Transverse colon (tissue), 4 donors: ENCODE measurements around the gene PHOX2A. TPM values are rescaled to one million over a fixed set of nuclear protein-coding genes. Genes with fewer than 3 reads are reported as not detected.
"Not testable (repeated sequence)": the region's sequence is repeated elsewhere in the genome, so short reads cannot be mapped to it uniquely, and the experiment has no call there.

Source experiments
- DNase-seq: peaks from one replicate; pipeline ENCODE4 v3.0.0-alpha.2; 2019
- H3K27ac ChIP-seq, 4 donors: fragments of 200-600 bp; sonication (generic); 2 replicates each; pipeline ENCODE4 v1.5.1; 2016 to 2018; ENCODE audit warnings: inconsistent platforms in 4 of 4
- H3K27me3 ChIP-seq: fragments of 200-600 bp; sonication (generic); 2 replicates; pipeline ENCODE4 v1.5.1; 2017; ENCODE audit warnings: inconsistent platforms
- H3K36me3 ChIP-seq, 4 donors: fragments of 200-600 bp; sonication (generic); 2 replicates each; pipeline ENCODE4 v1.5.1; 2017 to 2019; ENCODE audit warnings: inconsistent platforms in 4 of 4
- H3K4me1 ChIP-seq, 4 donors: fragments of 200-600 bp; sonication (generic); 2 replicates each; pipeline ENCODE4 v1.5.1; 2017 to 2020; ENCODE audit warnings: inconsistent platforms in 4 of 4
- H3K4me3 ChIP-seq, 4 donors: fragments of 200-600 bp; sonication (generic); 1 replicate in 1 of 4; 2 replicates in 3 of 4; pipeline versions ENCODE4 v1.5.1 to v1.6.1; 2017 to 2019; ENCODE audit warnings: inconsistent platforms in 4 of 4
- H3K9me3 ChIP-seq, 2 donors: fragments of 200-600 bp; sonication (generic); 2 replicates each; pipeline ENCODE4 v1.5.1; 2017 to 2019; ENCODE audit warnings: inconsistent platforms in 2 of 2
- CTCF ChIP-seq, 5 experiments: fragments of 200-600 bp in 3 of 5; fragments of 450-650 bp in 2 of 5; sonication (generic) in 3 of 5; IDR thresholded peaks; 1 replicate in 2 of 5; 2 replicates in 3 of 5; pipeline ENCODE4 v1.5.1; 2016 to 2017; ENCODE audit warnings: antibody characterized with exemption in 5 of 5, inconsistent platforms in 3 of 5, mild to moderate bottlenecking in 2 of 5, moderate library complexity in 1 of 5
- EP300 ChIP-seq: sonication (generic); formaldehyde crosslinking; IDR thresholded peaks from one replicate; pipeline ENCODE4 v1.6.1; 2017; ENCODE audit warnings: antibody characterized with exemption, low read depth
- POLR2A ChIP-seq: fragments of 450-650 bp; IDR thresholded peaks from one replicate; pipeline ENCODE4 v1.6.1; 2016; ENCODE audit warnings: antibody characterized with exemption, mild to moderate bottlenecking, moderate library complexity
- POLR2AphosphoS5 ChIP-seq, 3 donors: sonication (generic); formaldehyde crosslinking; IDR thresholded peaks; one replicate each; pipeline ENCODE4 v1.6.1; 2016; ENCODE audit warnings: antibody characterized with exemption in 3 of 3
- WGBS, 2 donors: methylation state at CpG; one replicate each; pipeline ENCODE4 v1.1.5; 2018; ENCODE audit warnings: low coverage in 1 of 2; 5-methylcytosine and 5-hydroxymethylcytosine counted together
- in situ Hi-C, 4 donors: fragments of 200-750 bp; cut with MboI; loops; one replicate each; pipeline versions ENCODE4 v1.15.0 to v1.15.1; 2017; ENCODE audit warnings: low sequenced_read_pairs in 3 of 4, low pct_ligation_motif_present in 1 of 4, low pct_unique_long_range_greater_than_20kb in 1 of 4
- intact Hi-C: fragments of 100-400 bp; cut with DNase I; formaldehyde crosslinking; loops from one replicate; pipeline ENCODE4 v1.15.1; 2023; ENCODE audit warnings: low total_unique reads
- total RNA-seq, 4 donors: library from RNA; depleted of rRNA; stranded (reverse); fragments of >200 nt; gene quantifications; one replicate each; pipeline ENCODE4 v1.1.0, GENCODE V29; 2016

Gene PHOX2A
- 1 to 10 TPM in 1 of 4 donors, under 1 TPM in 3; 0.41 to 2.6 (median 0.70) TPM for total RNA-seq

- Histone ChIP-seq H3K27me3 (peaks cover 85% of the 10 kb centered on the region), H3K36me3 (no peaks in the 10 kb centered on the region), H3K9me3 (no peaks in the 10 kb centered on the region), H3K4me1 (peaks cover 6 to 34% (median 26%) of the 10 kb centered on the region in 4 donors), H3K4me3 (peak within 1 kb of the TSS in 1 of 4 donors; percentile 5), H3K27ac (no peak within 1 kb of the TSS)
- WGBS, 2 donors, result 40% methylated on average over 35 of the region's 37 CpGs; no CpG with 5 or more reads in 1 of the 2 donors
- TF ChIP-seq POLR2A (no peak), CTCF (IDR thresholded peaks at IDR 0.05) (no peak), POLR2AphosphoS5 (IDR thresholded peaks at IDR 0.05) (no peak), EP300 (no peak)
- intact Hi-C loops, result no loop called here
- in situ Hi-C loops, result no loop called here
- DNase-seq, result no peak
Measured at GRCh38 chr11:72244060-72244360, at the start of gene PHOX2A. Gene PHOX2A, minus strand, starts transcription at chr11:72244176. Its CDS starts 172 bp downstream, at chr11:72244004.

- in situ Hi-C loops (no loop called here), intact Hi-C loops (no loop called here)
- no peaks in the 10 kb centered on the region for H3K27me3 ChIP-seq
- no peak overlapping the region for H3K4me3 ChIP-seq
- TF ChIP-seq POLR2AphosphoS5 (IDR thresholded peaks at IDR 0.05) (no peak), EP300 (no peak), POLR2A (no peak), CTCF (IDR thresholded peaks at IDR 0.05) (no peak)
- no peak for DNase-seq
- no peaks in the 10 kb centered on the region for H3K4me1 ChIP-seq
- no peaks in the 10 kb centered on the region for H3K9me3 ChIP-seq
- WGBS, 2 donors, result 98% methylated on average over 11 of the region's 14 CpGs; no CpG with 5 or more reads in 1 of the 2 donors
- H3K36me3 ChIP-seq, result no peaks in the 10 kb centered on the region
- no peak overlapping the region for H3K27ac ChIP-seq
Measured at GRCh38 chr11:72293391-72293790, 49.4 kb upstream of the PHOX2A start.

GRCh38 chr11:72292106-72292785, 48.3 kb upstream of the PHOX2A start:
- in situ Hi-C loops (no loop called here), intact Hi-C loops (no loop called here)
- 84% methylated on average over 8 of the region's 8 CpGs; no CpG with 5 or more reads in 1 of the 2 donors for WGBS, 2 donors
- TF ChIP-seq POLR2A, result no peak
- no peak for TF ChIP-seq EP300
- TF ChIP-seq CTCF (IDR thresholded peaks at IDR 0.05), result no peak
- no peak for TF ChIP-seq POLR2AphosphoS5 (IDR thresholded peaks at IDR 0.05)
- DNase-seq, result no peak
- Histone ChIP-seq H3K27ac (no peak overlapping the region), H3K36me3 (no peaks in the 10 kb centered on the region), H3K9me3 (no peaks in the 10 kb centered on the region), H3K4me1 (no peaks in the 10 kb centered on the region), H3K27me3 (no peaks in the 10 kb centered on the region), H3K4me3 (no peak overlapping the region)

- WGBS, 2 donors, result 47 to 77% methylated on average over 2 to 6 of the region's 6 CpGs
- not testable (repeated sequence) for DNase-seq
Measured at GRCh38 chr11:72290741-72291140, 46.8 kb upstream of the PHOX2A start.

More at GRCh38 chr11:72290741-72291140, 46.8 kb upstream of the PHOX2A start:
- TF ChIP-seq CTCF (IDR thresholded peaks at IDR 0.05), result peak in 3 of 5 experiments; percentile 19 to 34 (median 29)
- H3K4me1 ChIP-seq, intact Hi-C loops, H3K36me3 ChIP-seq, H3K27ac ChIP-seq, H3K4me3 ChIP-seq, H3K27me3 ChIP-seq, in situ Hi-C loops, H3K9me3 ChIP-seq: not testable (repeated sequence)
